Testis (tissue), 2 donors: ENCODE results near the gene SLC16A8.

Experiments used
- CTCF ChIP-seq, 3 experiments: fragments of 450-650 bp in 2 of 3; fragments of 200-600 bp in 1 of 3; sonication (generic) in 1 of 3; IDR thresholded peaks; one replicate each; pipeline ENCODE4 v1.5.1; 2016 to 2019; ENCODE audit warnings: antibody characterized with exemption in 3 of 3, mild to moderate bottlenecking in 2 of 3, moderate library complexity in 1 of 3
- POLR2A ChIP-seq: fragments of 450-650 bp; IDR thresholded peaks from one replicate; pipeline ENCODE4 v1.6.1; 2017; ENCODE audit warnings: antibody characterized with exemption, mild to moderate bottlenecking, moderate library complexity

GRCh38 chr22:38042488-38042790, 41.5 kb downstream of the SLC16A8 start:
- TF ChIP-seq CTCF (IDR thresholded peaks at IDR 0.05) (no peak), POLR2A (no peak)
